ENCODE measurements around the gene SPATA25. TPM values are rescaled to one million over a fixed set of nuclear protein-coding genes. Genes with fewer than 3 reads are reported as not detected.

The SPATA25 gene
- total RNA-seq, 1 donor, result 2.1 TPM

DNA sequence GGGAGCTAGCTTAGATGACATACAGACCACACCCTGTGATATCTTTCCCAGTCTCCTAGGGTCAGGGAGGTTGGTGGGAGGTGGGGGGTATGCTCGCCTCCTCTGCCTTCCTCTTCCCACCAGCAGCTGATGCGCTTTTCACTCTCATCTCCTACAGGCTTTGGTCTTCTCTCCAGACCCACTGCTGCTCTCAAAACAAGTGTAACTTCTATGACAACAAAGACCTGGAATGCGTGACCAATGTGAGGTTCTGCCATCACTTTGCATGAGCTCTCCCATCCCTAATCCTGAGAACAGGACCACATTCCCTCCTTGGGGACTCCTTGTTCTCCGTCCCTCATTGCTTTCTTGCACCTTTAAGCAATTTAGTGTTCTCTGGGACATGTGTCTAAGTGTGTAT is 6.4 kb upstream of the SPATA25 start:
- no peak for DNase-seq (ENCODE audit: low read depth)
- TF ChIP-seq, protein P1, sequence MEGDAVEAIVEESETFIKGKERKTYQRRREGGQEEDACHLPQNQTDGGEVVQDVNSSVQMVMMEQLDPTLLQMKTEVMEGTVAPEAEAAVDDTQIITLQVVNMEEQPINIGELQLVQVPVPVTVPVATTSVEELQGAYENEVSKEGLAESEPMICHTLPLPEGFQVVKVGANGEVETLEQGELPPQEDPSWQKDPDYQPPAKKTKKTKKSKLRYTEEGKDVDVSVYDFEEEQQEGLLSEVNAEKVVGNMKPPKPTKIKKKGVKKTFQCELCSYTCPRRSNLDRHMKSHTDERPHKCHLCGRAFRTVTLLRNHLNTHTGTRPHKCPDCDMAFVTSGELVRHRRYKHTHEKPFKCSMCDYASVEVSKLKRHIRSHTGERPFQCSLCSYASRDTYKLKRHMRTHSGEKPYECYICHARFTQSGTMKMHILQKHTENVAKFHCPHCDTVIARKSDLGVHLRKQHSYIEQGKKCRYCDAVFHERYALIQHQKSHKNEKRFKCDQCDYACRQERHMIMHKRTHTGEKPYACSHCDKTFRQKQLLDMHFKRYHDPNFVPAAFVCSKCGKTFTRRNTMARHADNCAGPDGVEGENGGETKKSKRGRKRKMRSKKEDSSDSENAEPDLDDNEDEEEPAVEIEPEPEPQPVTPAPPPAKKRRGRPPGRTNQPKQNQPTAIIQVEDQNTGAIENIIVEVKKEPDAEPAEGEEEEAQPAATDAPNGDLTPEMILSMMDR (IDR thresholded peaks at IDR 0.05; ENCODE audit: insufficient read depth, low read length), result no peak
- no peak overlapping the region for H3K4me3 ChIP-seq (ENCODE audit: low read depth, low read length)

DNA sequence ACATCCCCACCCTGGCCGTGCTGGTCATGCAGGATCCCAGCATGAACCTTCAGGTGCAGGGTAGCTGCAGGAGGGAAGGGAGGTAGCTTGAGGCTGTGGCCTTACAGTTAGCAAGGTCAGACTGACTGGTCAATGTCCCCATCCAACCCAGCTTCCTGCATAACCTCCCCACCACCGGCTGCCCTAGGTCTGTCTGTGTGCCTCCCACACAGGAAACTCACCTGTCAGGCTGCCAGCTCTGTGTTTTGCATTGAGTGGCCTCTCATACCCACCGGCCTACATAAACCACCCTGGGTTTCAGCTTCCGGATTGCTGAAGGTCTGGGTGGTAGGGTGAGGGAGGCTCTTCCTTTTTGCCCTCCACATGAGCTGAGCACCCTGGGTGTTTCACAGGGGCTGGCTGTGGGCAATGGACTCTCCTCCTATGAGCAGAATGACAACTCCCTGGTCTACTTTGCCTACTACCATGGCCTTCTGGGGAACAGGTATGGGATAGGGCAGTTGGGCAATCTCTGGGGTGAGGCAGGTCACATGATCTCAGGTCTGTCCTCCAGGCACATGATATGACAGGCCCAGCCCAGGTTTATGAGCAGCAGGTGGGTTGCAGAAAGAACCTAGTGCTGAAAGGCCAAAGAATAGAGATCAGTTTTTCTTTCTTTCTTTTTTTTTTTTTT is 5.5 kb upstream of the SPATA25 start:
- H3K4me3 ChIP-seq (ENCODE audit: low read depth, low read length), result peak overlapping the region; percentile 85
- TF ChIP-seq, protein P1 (IDR thresholded peaks at IDR 0.05; ENCODE audit: insufficient read depth, low read length), result no peak
- DNase-seq (ENCODE audit: low read depth), result no peak

DNA sequence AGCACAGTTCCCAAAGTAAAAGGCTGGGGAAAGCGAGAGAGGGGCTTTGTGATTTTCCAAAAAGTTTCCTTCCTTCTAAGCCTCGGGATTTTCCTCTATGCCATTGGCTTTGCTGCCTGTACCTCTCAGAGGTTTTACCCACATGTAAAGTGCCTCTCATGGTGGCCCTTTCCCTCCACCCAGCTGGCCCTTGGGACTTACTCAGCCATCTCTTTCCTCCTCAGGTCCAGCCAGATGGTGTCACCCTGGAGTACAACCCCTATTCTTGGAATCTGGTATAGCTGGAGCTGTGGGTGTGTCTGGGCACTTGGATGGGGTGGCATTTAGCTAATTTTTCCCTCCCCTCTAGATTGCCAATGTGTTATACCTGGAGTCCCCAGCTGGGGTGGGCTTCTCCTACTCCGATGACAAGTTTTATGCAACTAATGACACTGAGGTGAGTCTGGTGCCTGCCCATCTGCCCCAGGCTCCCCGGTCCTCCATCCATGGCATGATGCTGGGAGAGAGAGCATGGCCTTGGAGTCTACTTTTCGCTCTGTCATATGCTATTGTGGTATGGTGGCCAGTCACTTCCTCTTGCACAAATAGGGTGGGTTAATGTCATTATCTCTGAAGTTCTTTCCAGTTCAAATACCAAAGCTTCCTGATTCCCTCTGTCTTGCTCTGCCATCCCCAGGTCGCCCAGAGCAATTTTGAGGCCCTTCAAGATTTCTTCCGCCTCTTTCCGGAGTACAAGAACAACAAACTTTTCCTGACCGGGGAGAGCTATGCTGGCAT is 4.8 kb upstream of the SPATA25 start:
- H3K4me3 ChIP-seq (ENCODE audit: low read depth, low read length), result peak overlapping the region; percentile 85
- TF ChIP-seq, protein P1 (IDR thresholded peaks at IDR 0.05; ENCODE audit: insufficient read depth, low read length), result peak; percentile 25
- DNase-seq (ENCODE audit: low read depth), result peak; percentile 36

DNA sequence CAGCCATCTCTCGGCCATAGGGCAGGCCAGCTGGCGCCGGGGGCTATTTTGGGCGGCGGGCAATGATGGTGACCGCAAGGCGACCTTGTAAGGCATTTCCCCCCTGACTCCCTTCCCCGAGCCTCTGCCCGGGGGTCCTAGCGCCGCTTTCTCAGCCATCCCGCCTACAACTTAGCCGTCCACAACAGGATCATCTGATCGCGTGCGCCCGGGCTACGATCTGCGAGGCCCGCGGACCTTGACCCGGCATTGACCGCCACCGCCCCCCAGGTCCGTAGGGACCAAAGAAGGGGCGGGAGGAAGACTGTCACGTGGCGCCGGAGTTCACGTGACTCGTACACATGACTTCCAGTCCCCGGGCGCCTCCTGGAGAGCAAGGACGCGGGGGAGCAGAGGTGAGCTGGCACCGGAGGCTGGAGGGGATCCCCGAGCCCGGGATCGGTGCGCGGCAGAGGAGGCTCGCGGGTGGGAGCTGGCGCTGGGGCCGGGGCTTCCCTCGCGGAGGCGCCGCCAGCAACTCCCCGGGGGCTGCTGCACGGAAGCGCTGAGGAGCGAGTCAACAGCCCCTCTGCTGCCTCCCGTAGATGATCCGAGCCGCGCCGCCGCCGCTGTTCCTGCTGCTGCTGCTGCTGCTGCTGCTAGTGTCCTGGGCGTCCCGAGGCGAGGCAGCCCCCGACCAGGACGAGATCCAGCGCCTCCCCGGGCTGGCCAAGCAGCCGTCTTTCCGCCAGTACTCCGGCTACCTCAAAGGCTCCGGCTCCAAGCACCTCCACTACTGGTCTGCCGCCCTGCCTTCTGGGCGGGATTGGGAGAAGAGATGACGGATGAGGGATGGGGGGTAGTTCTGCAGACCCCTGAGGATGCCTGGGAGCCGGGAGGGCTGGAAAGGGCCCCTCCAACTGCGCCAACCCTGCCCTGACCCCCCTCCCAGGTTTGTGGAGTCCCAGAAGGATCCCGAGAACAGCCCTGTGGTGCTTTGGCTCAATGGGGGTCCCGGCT is 3.9 kb upstream of the SPATA25 start, which contains the start of the genes CTSA and NEURL2:
TSS of gene CTSA (plus strand) at position 351 of the 999 bp plus-strand sequence. CDS start at position 585, 234 bp downstream.
TSS of gene NEURL2 (minus strand) at position 224 of the 999 bp plus-strand sequence. CDS start at position 7, 217 bp downstream.
- peak; percentile 93 for DNase-seq (ENCODE audit: low read depth)
- H3K4me3 ChIP-seq (ENCODE audit: low read depth, low read length), result peak within 1 kb of the TSS; percentile 85
- TF ChIP-seq, protein P1 (IDR thresholded peaks at IDR 0.05; ENCODE audit: insufficient read depth, low read length), result no peak

DNA sequence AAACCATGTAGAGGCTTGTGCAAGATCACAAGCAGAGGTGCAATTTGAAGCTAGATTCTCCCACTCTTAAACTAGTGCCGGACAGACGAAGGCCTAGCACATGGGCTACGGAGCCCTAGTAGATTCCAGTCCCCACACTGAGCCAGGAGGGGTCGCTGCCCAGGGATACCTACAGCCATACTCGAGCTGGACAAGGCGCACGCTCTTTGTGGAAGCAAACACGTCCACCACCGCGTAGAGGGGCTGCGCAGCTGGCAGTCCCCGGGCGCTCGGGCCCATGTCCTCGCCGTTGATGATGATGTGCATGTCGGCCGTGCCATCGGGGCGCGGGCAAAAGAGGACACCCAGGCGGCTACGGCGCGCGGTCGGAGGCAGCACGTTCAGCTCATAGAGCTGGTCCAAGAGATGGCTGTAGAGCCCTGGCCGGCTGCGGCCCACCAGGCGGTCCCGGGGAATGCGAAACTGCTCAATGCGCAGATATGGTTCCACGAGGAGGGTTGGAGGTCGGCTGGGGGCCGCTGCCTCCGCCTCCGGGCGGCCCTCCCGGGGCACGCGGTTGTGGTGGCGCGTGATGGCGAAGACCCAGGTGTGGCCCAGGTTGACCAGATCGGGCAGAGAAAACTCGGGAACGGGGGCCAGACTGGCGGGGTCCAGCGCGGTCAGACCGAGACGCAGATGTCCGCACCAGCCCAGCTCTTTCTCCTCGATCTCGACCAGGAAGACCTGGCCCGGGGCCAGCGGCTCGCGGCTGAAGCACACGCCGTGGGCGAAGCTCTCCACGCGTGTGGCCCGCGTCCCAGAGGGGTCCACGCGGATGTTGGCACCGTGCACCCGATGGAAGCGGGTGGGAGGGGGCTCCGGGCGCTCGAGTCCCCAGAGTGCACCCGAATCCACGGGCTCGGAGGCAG is 2.9 kb upstream of the SPATA25 start:
- DNase-seq (ENCODE audit: low read depth), result peak; percentile 78
- H3K4me3 ChIP-seq (ENCODE audit: low read depth, low read length), result peak overlapping the region; percentile 85
- TF ChIP-seq, protein P1 (IDR thresholded peaks at IDR 0.05; ENCODE audit: insufficient read depth, low read length), result peak; percentile 76
